ENCODE results near the gene PLXDC2. TPM values are rescaled to one million over a fixed set of nuclear protein-coding genes. Genes with fewer than 3 reads are reported as not detected.

The PLXDC2 gene
- polyA plus RNA-seq, 1 donor: 32.9 TPM

DNA sequence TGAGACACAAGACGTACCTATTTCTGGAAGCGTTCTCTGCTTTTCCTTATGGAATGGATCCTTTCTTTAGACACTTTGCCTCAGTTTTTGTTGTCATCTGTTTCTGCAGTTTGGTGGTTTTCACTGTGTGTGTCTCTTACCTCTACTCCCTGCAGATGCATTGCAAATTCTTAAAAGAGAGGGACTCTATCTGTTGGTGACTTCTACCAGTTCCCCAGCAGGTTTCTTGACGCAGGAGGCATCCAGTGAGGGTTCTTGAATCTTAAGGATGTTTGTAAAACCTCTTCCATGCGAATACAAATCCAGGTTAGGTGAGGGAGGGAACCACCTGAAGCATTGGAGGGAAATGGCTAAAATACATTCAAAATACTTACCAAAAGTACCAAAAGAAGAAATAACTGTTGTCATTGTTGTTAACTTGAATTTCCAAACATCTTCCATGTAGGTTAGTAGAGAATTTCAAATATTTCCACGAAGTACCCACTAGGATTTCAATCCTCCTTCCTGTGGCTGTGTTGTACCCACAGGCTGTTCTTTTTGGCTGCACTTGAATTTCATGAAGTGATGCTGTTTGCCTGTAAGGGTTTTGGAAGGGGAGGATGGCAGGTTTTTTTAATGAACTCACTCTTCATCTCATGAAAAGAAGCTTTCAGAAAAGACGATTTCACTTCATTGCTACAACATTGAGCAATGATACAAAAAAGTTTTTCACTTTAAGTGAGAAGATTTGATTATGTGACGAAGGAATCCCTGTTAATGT lies 32.2 kb downstream of the PLXDC2 start:
- no peak for DNase-seq

DNA sequence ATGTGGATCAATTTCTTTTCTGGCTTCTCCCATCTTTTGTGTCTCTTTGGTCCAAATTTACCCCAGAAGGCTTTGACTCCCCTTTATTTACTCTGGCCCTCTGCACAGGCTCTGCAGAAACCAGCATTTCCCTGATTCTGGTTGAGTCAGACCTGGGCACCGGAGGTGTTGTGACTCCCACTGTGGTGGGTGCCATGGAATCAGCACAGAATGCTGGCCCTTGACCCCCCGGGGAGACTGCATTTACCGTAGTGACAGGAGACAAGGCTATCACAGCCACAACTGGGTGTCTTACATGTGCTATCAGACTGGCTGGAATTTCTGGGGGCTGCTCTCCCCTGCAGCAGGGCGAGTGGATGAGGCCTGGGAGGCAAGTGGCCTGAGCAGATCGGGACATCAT lies 37.6 kb downstream of the PLXDC2 start:
- DNase-seq: no peak

DNA sequence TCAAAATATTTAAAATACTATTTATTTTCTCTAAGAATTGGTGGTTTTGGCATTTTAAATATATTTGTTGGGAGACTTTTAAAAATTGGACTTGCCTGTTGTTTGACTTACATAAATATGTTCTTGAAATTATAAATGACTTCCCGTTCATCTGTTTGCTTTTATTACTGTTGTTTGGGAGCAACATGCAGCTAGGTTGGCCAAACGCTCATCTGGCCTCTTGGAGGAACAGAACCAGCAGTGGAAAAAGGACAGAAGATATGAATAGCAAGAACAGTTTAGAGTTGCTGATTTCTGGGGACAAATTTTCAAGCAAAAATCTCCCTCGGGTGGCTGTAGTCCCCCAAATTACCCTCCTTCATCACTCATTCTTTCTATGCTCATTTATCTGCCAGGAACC lies 41.6 kb downstream of the PLXDC2 start:
- DNase-seq: no peak

DNA sequence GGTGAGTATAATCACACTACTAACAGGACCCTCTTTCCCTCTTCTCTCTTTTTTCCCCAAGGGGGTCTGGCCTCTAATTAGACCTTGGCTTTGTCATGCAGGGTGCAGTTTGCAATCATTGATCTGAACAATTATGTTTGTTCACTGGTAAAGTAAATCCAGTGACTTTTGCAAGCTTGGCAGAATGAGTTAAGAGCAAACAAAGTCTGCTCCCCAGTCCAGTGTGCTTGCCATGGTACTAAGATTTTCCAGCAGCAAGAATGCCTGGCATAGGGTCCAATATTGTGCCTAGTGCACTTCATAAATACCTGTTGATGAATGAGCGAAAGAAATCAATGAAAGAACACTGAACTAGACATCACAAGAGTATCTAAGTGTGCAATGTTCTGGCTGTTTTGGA lies 43.9 kb downstream of the PLXDC2 start:
- no peak for DNase-seq

DNA sequence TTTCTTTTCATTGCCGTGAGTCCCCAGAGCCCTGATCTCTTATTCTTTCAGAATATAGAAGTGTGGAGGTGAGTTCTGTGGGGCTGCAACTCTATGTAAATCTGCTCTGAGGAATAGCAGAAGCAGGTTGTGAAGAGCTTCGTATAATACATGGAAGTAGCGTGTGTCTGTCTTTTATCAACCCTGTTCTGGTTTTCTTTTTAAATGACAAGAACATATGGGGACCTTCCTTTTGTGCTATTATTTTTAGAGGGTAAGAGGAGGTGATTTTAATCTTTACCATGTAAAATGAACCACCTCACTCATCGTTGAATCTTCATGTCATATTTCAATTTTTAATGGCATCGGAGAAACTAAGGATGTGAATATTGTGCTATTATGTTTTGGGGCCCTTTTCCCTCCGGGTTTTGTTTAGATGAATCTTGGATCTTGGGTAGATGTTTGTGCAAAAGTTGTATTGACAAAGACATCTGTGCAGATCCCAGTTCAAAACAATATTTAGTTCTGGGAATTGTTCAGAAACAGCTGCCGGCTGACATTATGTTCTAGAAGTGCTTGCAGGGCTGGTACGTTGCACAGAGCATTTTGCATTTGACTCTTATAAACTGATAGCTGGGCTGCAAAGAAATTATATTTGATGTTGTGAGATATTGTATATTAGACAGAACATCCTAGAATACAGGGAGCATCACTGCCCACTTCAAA lies 46.7 kb downstream of the PLXDC2 start:
- no peak for DNase-seq

DNA sequence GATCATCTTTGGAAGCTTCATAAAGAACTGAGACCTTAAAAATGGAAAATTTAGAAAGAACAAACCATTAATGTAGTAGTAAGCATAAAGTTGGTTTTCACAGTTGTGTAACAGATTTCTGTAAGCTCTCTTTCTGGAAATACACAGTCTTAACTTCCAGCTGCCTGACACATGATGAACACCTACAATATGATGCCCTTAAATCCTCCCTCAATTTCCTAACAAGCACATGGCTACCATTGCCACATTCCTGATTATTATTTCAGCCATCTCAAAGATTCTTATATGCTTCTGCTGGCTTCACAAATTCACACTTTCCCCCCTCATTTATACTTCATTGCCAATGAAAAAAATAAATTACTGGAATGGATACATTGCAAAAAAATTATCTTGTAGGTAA lies 49.4 kb downstream of the PLXDC2 start:
- no peak for DNase-seq

DNA sequence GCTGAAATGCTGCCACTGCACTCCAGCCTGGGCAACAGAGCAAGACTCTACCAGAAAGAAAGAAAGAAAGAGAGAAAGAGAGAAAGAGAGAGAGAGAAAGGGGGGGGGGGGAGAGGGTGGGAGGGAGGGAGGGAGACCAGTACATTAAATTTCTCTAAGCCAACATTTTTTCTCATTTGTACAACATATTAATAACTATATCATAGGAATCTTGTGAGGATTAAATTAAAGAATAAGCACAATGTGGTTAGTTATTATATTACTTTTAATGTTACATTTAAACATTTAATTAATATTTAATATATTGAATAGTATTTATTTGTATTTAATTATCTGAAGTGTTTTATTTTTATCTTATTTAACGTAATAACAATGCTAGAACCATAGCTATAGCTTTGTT lies 53.1 kb downstream of the PLXDC2 start:
- DNase-seq: no peak

DNA sequence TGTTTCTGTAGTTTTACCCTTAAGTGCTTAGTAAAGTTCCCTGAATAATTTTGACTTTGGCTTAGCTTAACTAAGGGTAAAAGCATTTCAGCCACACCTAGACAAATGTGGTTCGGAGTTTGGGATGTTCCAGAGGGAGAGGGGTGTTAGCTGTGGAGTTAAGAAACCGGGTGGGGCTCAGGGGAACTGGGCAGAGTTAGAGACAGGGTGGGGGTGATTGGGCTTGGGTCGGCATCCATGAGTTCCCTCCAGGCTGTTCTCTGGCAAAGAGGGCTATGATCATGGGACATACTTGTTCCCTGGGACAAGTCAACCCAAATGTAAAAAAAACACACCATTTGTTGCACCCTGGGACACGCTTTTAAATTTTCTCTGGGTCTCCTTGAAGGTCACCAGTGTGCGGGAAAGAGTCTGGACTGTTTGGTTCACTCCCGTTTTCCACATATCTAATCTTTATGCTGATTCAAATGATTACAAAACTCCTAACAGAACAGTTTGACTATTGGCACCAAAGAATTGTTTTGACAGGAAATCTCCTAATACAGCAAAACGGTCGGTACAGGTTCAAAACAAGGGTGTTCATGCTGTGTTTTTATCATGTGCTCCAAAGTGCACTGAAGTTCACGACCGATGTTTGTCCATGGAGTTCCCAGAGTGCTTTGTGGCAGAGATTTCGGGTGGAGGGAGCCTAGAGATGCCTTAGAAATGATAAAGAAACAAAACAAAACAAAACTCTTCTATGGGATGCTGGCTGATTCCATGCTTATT lies 56.5 kb downstream of the PLXDC2 start:
- DNase-seq: no peak

DNA sequence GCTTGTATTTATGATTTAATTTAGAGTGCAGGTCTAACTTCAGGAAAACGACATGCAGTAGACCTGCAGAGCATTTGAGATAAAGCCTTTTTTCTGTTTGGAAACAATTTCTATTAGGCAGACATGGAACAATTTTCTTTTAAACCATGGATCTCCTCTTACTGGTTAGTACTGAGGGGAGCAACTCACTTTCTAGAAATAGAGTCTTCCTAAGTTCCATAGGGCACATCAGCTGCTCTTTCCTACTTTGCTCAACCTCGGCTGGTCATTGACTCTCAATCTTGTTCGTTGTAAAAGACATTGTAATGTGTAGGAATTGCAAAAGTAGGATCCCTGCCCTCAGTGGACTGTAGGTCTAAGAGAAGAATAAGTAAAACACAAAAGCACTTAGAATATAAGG lies 58.0 kb downstream of the PLXDC2 start:
- DNase-seq: no peak

DNA sequence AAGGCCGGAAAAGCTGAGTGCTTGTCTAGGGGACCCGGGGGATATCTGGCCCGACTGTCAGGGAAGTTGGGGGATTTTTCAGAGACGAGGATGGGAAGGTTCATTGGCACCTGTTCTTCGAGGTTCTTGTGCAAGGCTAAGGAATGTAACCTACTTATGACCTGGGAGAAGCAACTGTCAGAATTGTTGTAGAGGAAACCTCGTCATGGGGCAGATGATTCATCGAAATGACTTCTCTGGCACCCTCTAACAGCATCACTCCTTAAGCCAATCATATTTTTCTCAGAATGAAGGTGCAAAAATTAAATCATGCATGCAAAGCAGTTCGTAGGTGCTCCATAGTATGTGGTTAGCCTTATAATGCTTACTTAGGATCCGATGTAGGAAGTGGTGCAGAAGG lies 58.6 kb downstream of the PLXDC2 start:
- no peak for DNase-seq

DNA sequence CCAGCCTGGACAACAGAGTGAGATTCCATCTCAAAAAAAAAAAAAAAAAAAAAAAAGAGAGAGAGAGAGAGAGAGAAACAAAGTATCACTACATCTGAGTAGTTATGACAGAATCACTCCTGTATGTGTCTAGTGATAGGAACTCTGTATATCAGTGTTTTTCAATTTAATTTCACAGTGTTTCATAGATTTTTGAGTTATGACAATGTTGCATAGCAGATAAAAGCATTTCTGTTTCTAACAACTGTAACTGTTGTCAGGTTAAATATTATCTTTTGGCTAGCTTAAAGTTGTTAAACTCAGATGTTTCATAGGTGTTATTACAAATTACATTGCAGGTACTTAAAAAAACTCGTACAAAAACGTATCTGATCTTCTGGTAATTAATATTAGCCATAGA lies 60.3 kb downstream of the PLXDC2 start:
- DNase-seq: no peak

DNA sequence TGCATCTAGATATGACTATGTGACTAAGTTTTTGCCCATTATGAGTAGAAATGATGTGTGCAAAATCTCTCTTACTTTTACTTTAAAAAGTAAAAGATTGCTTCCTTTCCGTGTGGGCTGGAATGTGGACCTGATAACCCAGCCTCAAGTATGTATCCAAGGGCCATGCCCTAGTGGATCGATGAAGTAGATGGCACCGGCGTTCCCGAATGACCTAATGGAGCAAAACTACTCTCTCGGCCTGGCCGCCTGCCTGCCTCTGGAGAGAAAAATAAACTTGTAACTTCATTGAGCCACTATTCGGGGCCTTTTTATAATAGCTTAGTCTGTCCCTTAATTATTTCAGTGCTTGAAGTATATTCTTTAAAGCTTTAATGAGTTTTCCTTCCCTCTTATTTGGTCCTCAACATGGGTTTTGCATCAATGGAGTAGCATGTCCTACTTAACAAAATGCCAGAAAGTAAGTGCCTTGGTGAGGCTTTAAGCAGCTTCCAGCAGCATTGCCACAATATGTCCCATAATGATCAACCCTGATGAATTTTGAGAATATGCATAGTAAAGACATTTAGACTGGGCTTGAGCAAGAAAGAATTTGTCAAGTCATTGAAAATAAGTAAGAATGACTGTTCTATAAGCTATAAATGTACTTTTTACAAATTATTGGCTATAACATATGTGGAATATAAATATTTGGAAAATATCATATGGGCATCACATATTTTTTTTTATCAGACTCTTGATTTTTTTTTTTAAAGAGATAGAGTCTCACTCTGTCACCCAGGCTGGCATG lies 61.4 kb downstream of the PLXDC2 start:
- no peak for DNase-seq

DNA sequence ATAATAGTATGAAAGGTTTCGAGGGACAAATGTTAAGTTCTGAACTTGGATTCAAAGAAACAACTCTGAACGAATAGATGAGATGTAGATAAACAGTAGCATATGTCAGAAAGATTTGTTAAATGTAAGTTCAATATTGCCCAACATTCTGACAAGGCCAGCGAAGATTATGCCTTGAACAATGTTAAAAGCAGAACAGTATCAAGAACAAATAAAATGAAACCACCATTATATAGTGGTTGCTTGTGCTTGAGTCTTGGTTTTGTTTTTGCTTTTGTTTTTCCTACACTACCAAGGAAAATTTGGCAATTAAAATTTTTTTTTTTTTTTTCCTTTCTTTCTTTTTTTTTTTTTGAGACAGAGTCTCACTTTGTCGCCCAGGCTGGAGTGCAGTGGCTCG lies 66.4 kb downstream of the PLXDC2 start:
- DNase-seq: no peak

DNA sequence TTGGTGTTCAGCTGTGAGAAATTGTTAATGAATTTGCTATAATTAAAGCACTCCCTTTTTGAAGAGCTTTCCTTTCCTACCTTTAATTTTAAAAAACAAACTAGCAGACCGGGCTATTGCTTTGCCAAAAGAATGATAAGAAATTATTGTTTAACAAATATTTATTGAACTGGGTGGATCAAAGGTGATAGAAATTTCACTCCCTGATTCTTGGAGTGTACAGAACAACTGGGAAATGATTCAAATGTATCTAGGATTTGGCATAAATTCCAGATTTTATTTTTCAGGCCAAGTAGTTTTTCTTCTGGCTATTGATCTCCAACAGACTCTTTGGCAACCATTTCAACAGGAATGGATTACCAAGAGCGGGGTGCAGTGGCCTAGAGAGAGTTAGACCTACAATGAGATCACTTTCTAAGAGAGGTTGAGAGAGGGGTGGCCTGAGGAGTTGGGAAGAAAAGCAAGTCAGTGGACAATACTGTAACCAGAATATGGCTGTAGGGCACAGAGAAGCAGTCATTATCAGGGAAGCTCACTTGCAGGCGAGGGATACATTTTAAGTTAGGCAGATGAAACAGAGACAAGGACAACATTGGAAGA lies 71.9 kb downstream of the PLXDC2 start:
- DNase-seq: no peak

DNA sequence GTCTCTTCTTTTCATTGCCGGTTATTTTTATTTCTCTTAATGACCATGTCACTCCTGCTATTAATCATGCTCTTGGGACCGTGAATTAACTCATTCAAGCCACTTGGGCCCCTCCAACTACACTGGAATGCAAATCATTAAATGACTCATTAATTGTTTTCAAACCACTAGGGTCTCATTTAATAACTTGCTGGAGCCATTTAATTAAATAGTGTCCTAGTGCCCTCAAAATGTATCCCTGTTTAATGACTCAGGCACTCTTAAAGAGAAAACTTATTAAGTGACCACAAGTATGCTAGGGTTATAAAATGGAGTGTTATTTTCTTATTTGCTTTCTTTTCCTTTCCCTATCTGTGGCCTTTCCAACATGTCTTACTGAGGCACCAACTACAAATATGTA lies 73.0 kb downstream of the PLXDC2 start:
- peak; percentile 11 for DNase-seq

DNA sequence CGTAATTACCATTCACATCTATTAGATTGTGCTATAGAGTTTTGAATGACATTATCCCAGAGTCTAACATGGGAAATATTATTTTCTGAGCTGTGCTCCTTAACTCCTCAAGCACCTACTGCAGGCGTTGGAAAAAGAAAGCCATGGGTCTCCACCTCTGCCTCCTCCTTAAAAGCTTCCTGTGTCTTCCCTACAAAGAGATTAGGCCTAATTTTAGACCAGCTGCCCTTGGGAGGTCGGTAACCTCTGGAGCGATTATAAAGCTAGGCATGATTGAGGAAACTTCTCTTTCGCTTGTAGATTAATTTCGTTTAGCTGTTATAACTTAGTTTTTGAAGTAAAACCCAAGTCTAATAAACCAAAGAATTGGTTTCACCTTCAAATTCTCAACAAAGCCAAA lies 75.2 kb downstream of the PLXDC2 start:
- DNase-seq: no peak

DNA sequence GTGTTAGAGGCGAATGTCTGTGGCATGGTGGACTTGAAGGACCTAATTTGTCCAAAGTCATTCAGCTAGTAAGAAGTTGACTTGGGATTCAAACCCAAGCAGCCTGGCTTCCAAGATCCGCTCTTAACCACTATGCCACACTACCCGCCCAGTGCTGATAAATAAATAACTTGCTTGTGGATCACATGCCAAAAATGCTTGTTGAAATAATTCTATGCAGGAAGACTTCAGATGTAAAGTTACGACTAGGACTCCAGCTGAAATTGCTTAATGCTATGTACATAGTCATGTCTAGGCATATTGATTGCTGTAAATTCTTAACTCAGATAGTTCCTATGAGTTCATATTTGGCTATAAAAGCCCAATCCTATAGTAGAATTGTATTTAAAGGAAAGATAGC lies 76.0 kb downstream of the PLXDC2 start:
- no peak for DNase-seq

DNA sequence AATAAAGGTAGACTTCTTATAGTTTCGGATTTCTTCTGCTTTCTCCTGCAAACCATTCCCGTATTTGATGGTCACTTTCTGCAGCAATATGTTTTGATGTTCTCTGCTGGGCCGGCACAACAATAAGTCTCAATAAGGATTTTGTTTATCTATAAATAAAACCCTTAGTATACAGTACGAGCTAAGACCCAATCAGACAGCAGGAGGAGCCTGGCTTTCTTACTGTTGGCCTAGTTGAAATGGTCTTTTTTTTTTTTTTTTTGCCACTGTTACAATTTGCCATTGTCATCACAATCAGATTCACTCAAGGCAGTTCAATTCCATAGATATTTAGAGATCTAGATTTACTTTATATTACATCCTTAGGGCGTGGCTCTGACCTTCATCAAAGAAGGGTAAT lies 76.4 kb downstream of the PLXDC2 start:
- DNase-seq: no peak

DNA sequence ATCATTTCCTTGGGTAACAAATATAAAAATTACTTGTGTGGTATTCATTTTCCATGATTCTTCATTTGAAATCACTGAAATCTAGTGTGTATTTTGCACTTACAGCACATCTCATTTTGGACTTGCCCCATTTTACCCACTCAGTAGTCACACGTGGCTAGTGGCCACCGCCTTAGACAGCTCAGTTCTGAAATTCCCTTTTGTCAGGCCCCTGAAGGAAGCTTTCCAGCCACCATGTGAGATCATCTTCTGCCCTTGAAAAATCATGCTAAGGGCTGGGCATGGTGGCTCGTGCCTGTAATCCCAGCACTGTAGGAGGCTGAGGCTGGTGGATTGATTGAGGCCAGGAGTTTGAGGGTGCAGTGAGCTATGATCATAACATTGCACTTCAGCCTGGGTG lies 79.3 kb downstream of the PLXDC2 start:
- DNase-seq: no peak

DNA sequence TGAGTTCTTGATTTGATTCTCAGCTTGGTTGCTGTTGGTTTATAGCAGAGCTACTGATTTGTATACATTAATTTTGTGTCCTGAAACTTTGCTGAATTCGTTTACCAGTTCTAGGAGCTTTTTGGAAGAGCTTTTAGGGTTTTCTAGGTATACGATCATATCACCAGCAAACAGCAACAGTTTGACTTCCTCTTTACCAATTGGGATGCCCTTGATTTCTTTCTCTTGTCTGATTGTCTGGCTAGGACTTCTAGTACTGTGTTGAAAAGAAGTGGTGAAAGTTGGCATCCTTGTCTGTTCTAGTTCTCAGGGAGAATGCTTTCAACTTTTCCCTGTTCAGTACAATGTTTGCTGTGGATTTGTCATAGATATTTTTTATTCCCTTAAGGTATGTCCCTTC lies 86.2 kb downstream of the PLXDC2 start:
- no peak for DNase-seq

DNA sequence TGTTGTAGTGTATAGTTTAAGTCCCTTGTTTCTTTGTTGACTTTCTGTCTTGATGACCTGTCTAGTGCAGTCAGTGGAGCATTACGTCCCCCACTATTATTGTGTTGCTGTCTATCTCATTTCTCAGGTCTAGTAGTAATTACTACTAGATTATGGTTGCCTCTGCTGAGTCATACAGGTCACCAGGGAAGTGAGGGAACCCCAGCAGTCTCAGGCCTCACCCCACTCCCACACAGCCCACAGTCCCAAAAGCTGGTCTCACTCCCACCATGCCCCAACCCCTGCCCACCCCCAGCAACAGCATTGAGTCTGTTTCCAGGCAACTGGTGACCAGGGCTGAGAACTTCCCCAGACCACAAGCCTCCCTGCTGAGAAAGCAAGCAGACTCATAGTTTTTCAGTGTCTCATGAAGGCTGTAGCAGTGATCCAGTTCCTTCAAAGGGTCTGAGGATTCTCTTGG lies 88.0 kb downstream of the PLXDC2 start:
- DNase-seq: no peak

Measured in left kidney (tissue), 2 donors.